Endothelial cell of umbilical vein (primary cell): Measurements from ENCODE around the gene IL24. TPM values are rescaled to one million over a fixed set of nuclear protein-coding genes. Genes with fewer than 3 reads are reported as not detected.

ENCODE experiments used
- BruUV-seq: library from RNA; stranded (reverse); fragments of 400-500 nt; replicated peaks from 2 replicates; lab custom pipeline; 2021; lab: Mats Ljungman, UMichigan
- CTCF ChIA-PET: fragments of 300-600, 350-600 bp; sonication (Branson Sonifier 250); formaldehyde crosslinking; loops from one replicate; lab custom pipeline; 2021; ENCODE audit warnings: antibody characterized with exemption, inconsistent platforms; lab: Charles Lee
- POLR2A ChIA-PET: fragments of 300-600, 350-600 bp; sonication (Branson Sonifier 250); formaldehyde crosslinking; loops from one replicate; lab custom pipeline; 2021; ENCODE audit warnings: antibody characterized with exemption, inconsistent platforms; lab: Charles Lee
- DNase-seq: peaks from one replicate; pipeline ENCODE4 v3.0.0-alpha.2; 2011; ENCODE audit warnings: low read depth, low spot score
- FAIRE-seq: peaks from 2 replicates; lab custom pipeline; 2011; peaks lifted over from hg19 to GRCh38; lab: Jason Lieb, UNC
- H2AFZ ChIP-seq: 2 replicates; pipeline ENCODE4 v1.6.0; 2012; ENCODE audit warnings: low read depth, low read length, control low read depth, inconsistent platforms
- H3K27ac ChIP-seq: 2 replicates; pipeline ENCODE4 v1.5.1; 2011; ENCODE audit warnings: low read depth, mild to moderate bottlenecking, control low read depth, low read length, moderate library complexity; ENCODE audit not compliant: insufficient read depth
- H3K27me3 ChIP-seq, 2 experiments: 2 replicates each; pipeline versions ENCODE4 v1.6.0 to v1.6.1; 2011; ENCODE audit warnings: low read length in 2 of 2, mixed read lengths in 1 of 2; ENCODE audit not compliant: control insufficient read depth in 2 of 2, insufficient read depth in 2 of 2
- H3K36me3 ChIP-seq, 2 experiments: 2 replicates in 1 of 2; 3 replicates in 1 of 2; pipeline ENCODE4 v1.5.1; 2011; ENCODE audit warnings: low read length in 2 of 2, mild to moderate bottlenecking in 1 of 2, moderate library complexity in 1 of 2; ENCODE audit not compliant: control insufficient read depth in 2 of 2, insufficient read depth in 2 of 2; ENCODE audit errors: extremely low read depth in 1 of 2
- H3K4me1 ChIP-seq: 3 replicates; pipeline ENCODE4 v1.5.1; 2011; ENCODE audit warnings: mild to moderate bottlenecking, low read length; ENCODE audit not compliant: control insufficient read depth, insufficient read depth; ENCODE audit errors: extremely low read depth
- H3K4me2 ChIP-seq: 2 replicates; pipeline ENCODE4 v1.6.1; 2011; ENCODE audit warnings: low read length, control low read depth, mixed read lengths; ENCODE audit not compliant: insufficient read depth
- H3K4me3 ChIP-seq, 3 experiments: fragments of 200-600 bp in 1 of 3; sonication (generic), shearing (Covaris generic) in 1 of 3; replicated peaks in 1 of 3; 2 replicates each; pipeline ENCODE4 v1.5.1; 2011 to 2016; ENCODE audit warnings: control low read depth in 3 of 3, low read length in 3 of 3, mild to moderate bottlenecking in 2 of 3, inconsistent platforms in 1 of 3, low read depth in 1 of 3, moderate library complexity in 1 of 3; ENCODE audit not compliant: insufficient read depth in 1 of 3
- H3K79me2 ChIP-seq: 2 replicates; pipeline ENCODE4 v1.6.0; 2012; ENCODE audit warnings: low read length, inconsistent platforms; ENCODE audit not compliant: control insufficient read depth, insufficient read depth
- H3K9ac ChIP-seq: replicated peaks from 2 replicates; pipeline ENCODE3; 2011; ENCODE audit warnings: low read length, control low read depth; ENCODE audit not compliant: insufficient read depth; ENCODE audit errors: extremely low read depth
- H3K9me1 ChIP-seq: replicated peaks from 3 replicates; pipeline ENCODE4 v1.6.0; 2011; ENCODE audit warnings: mild to moderate bottlenecking, low read length; ENCODE audit not compliant: control insufficient read depth, insufficient read depth; ENCODE audit errors: extremely low read depth
- H3K9me3 ChIP-seq: replicated peaks from 2 replicates; pipeline ENCODE4 v1.5.1; 2012; ENCODE audit warnings: low read length, inconsistent platforms; ENCODE audit not compliant: control insufficient read depth, insufficient read depth
- H4K20me1 ChIP-seq: replicated peaks from 2 replicates; pipeline ENCODE3; 2011; ENCODE audit warnings: mild to moderate bottlenecking, low read length; ENCODE audit not compliant: control insufficient read depth, insufficient read depth; ENCODE audit errors: extremely low read depth
- CTCF ChIP-seq, 2 donors: IDR thresholded peaks; 1 replicate in 1 of 2; 2 replicates in 1 of 2; pipeline ENCODE4 v1.5.1; 2011; ENCODE audit warnings: low read length in 2 of 2, mild to moderate bottlenecking in 2 of 2, moderate library complexity in 2 of 2, control low read depth in 1 of 2, inconsistent platforms in 1 of 2, low read depth in 1 of 2; ENCODE audit not compliant: insufficient read depth in 1 of 2; ENCODE audit errors: extremely low read depth in 1 of 2
- EZH2 ChIP-seq: IDR thresholded peaks from 2 replicates; pipeline ENCODE4 v1.6.1; 2012; ENCODE audit warnings: borderline replicate concordance, low read depth, mild to moderate bottlenecking, moderate library complexity, low read length, inconsistent platforms; ENCODE audit not compliant: severe bottlenecking
- MYC ChIP-seq: IDR thresholded peaks from one replicate; pipeline ENCODE4 v1.6.1; 2011; ENCODE audit warnings: mild to moderate bottlenecking, low read depth, low read length
- POLR2AphosphoS5 ChIP-seq: IDR thresholded peaks from 2 replicates; pipeline ENCODE4 v1.6.1; 2012; ENCODE audit warnings: low read depth, mild to moderate bottlenecking, control low read depth, low read length, moderate library complexity; ENCODE audit not compliant: insufficient read depth
- dilution Hi-C: fragments of 300-500 bp; cut with MboI; formaldehyde crosslinking; loops from one replicate; pipeline ENCODE4 v1.15.0; 2019; ENCODE audit warnings: low sequenced_read_pairs; ENCODE audit not compliant: extremely low pct_ligation_motif_present
- intact Hi-C: fragments of 100-400 bp; cut with micrococcal nuclease; formaldehyde crosslinking; loops from one replicate; pipeline ENCODE4 v1.10.0; 2022
- polyA plus RNA-seq, 4 experiments: library from polyadenylated mRNA; depleted of rRNA in 3 of 4; stranded (reverse) in 3 of 4; unstranded in 1 of 4; fragments of >200 nt; gene quantifications; 2 replicates each; pipeline versions ENCODE4 v1.2.1 to v1.2.3, GENCODE V29; 2011 to 2012; ENCODE audit warnings: missing spikeins in 1 of 4
- total RNA-seq: library from RNA; stranded (reverse); gene quantifications from 2 replicates; pipeline ENCODE4 v1.2.3, GENCODE V29; 2021

Gene IL24
- total and polyA plus RNA-seq, 2 donors (not counting 3 experiments of a cell fraction or from before 2014, with no cell fraction given) = not detected

GRCh38 chr1:206863266-206863665 is 34.0 kb upstream of the IL24 start:
- FAIRE-seq (no peak), DNase-seq (no peak)
- Histone ChIP-seq H3K36me3 (no peaks in the 10 kb centered on the region), H3K9ac (no peak overlapping the region), H3K9me1 (no peaks in the 10 kb centered on the region), H4K20me1 (no peaks in the 10 kb centered on the region), H2AFZ (no peak overlapping the region), H3K79me2 (no peaks in the 10 kb centered on the region), H3K27me3 (peaks cover 0 to 2% of the 10 kb centered on the region in 2 experiments), H3K4me2 (no peak overlapping the region), H3K4me1 (no peaks in the 10 kb centered on the region), H3K4me3 (no peak overlapping the region), H3K27ac (no peak overlapping the region), H3K9me3 (no peaks in the 10 kb centered on the region)
- TF ChIP-seq EZH2 = no peak
- ChIA-PET POLR2A (no interaction called here), CTCF (no interaction called here)
- BruUV-seq = no TSS peak
- dilution Hi-C loops = no loop called here
- intact Hi-C loops = no loop called here

DNA sequence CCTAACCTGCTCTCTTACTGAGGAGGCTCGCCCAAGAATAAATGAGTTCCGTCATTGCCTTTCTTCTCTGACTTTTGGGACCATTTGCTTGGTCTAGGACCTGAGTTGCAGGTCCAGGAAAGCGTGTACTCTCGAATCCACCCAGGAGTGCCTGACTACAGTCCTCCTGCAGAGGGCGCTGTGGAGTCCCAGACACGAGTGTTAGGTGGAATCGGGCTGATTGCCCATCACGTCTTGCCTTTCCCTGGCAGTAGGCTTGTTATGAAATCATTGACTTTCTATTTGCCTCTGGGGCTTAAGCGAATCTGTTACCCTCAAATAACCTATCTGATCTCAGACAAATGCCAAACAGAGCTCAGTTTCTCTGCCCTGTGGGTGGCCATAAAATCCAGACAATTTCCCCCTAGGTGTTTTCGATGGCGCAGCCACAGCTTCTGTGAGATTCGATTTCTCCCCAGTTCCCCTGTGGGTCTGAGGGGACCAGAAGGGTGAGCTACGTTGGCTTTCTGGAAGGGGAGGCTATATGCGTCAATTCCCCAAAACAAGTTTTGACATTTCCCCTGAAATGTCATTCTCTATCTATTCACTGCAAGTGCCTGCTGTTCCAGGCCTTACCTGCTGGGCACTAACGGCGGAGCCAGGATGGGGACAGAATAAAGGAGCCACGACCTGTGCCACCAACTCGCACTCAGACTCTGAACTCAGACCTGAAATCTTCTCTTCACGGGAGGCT is 32.1 kb upstream of the IL24 start, which contains the start of gene IL20:
Gene IL20 (plus strand): TSS at position 685 of the 733 bp plus-strand sequence. CDS start 230 bp downstream, outside the sequence.
- H3K9ac ChIP-seq = no peak within 1 kb of the TSS
- no peaks in the 10 kb centered on the region for H3K36me3 ChIP-seq
- H3K4me2 ChIP-seq = no peak within 1 kb of the TSS
- FAIRE-seq (no peak), DNase-seq (peak; percentile 27)
- TF ChIP-seq MYC (no peak), POLR2AphosphoS5 (no peak), CTCF (IDR thresholded peaks at IDR 0.05; ENCODE audit: extremely low read depth in 1 of 2, insufficient read depth in 1 of 2, low read depth in 1 of 2, low read length in 2 of 2) (peak; percentile 70 to 72)
- ChIA-PET CTCF (interaction anchor here (0.6 to 1.2 kb wide), 3 partner anchors 16 to 47 kb away, joined by 3 to 4 read pairs (median 3); no protein-coding TSS in a partner anchor), POLR2A (no interaction called here)
- H3K27me3 ChIP-seq = peaks cover 0 to 2% of the 10 kb centered on the region in 2 experiments
- no peak within 1 kb of the TSS for H2AFZ ChIP-seq
- H3K9me3 ChIP-seq = no peaks in the 10 kb centered on the region
- no peaks in the 10 kb centered on the region for H3K4me1 ChIP-seq
- no TSS peak for BruUV-seq
- intact Hi-C loops = no loop called here
- H3K79me2 ChIP-seq = no peaks in the 10 kb centered on the region
- dilution Hi-C loops = no loop called here
- H3K9me1 ChIP-seq = no peaks in the 10 kb centered on the region
- no peak within 1 kb of the TSS for H3K27ac ChIP-seq
- H4K20me1 ChIP-seq = no peaks in the 10 kb centered on the region
- H3K4me3 ChIP-seq = no peak within 1 kb of the TSS
